K562 (cell line): ENCODE measurements around the gene EPHB1. TPM values are rescaled to one million over a fixed set of nuclear protein-coding genes. Genes with fewer than 3 reads are reported as not detected.

ENCODE experiments used
- GTF2F1 ChIP-seq: IDR thresholded peaks from 2 replicates; pipeline ENCODE4 v1.6.1; 2011; ENCODE audit warnings: low read depth, low read length, improper control_type of control experiment
- PHF21A ChIP-seq: fragments of 450-650 bp; IDR thresholded peaks from 2 replicates; pipeline ENCODE4 v1.6.1; 2017; ENCODE audit warnings: low read depth, borderline replicate concordance
- RBM25 ChIP-seq: fragments of 200-400 bp; formaldehyde crosslinking; IDR thresholded peaks from 2 replicates; pipeline ENCODE4 v1.6.1; 2018; ENCODE audit warnings: low read length, low read depth, moderate library complexity; ENCODE audit not compliant: severe bottlenecking
- SLC30A9 ChIP-seq: fragments of 250-450 bp; sonication (Bioruptor Pico); IDR thresholded peaks from 2 replicates; pipeline ENCODE4 v1.8.0; 2022; ENCODE audit warnings: mild to moderate bottlenecking, moderate library complexity
- SREBF2 ChIP-seq: sonication (generic); formaldehyde crosslinking; IDR thresholded peaks from 2 replicates; pipeline ENCODE4 v1.4.0; 2020; ENCODE audit warnings: mild to moderate bottlenecking, missing genetic modification reagents
- TEAD4 ChIP-seq, 2 experiments: sonication (generic) in 1 of 2; formaldehyde crosslinking in 1 of 2; IDR thresholded peaks; 2 replicates each; pipeline versions ENCODE4 v1.6.1 to v1.8.0; 2012 to 2022; ENCODE audit warnings: borderline replicate concordance in 1 of 2, inconsistent platforms in 1 of 2, low read length in 1 of 2, mild to moderate bottlenecking in 1 of 2, missing genetic modification reagents in 1 of 2
- THRAP3 ChIP-seq: fragments of 450-650 bp; IDR thresholded peaks from 2 replicates; pipeline ENCODE4 v1.6.1; 2016; ENCODE audit warnings: mild to moderate bottlenecking, inconsistent platforms, borderline replicate concordance
- polyA plus RNA-seq, 8 experiments: library from polyadenylated mRNA; depleted of rRNA in 4 of 8; stranded (reverse) in 5 of 8; unstranded in 3 of 8; fragments of >200 nt; fragmentation: Nextera tagmentation in 2 of 8; fragmentation: Illumina TruSeq in 1 of 8; extraction: Ambion mirVana in 2 of 8; extraction: Trizol in 1 of 8; gene quantifications; 2 replicates each; pipeline versions ENCODE4 v1.2.1 to v1.2.3, GENCODE V29; 2011 to 2014; ENCODE audit warnings: inconsistent platforms in 1 of 8, missing spikeins in 1 of 8
- total RNA-seq, 7 experiments: library from RNA; depleted of rRNA in 6 of 7; stranded (reverse); fragments of >200 nt in 6 of 7; fragmentation: Illumina TruSeq in 2 of 7; extraction: Trizol in 2 of 7; gene quantifications; 2 replicates each; pipeline versions ENCODE4 v1.2.1 to v1.2.3, GENCODE V29; 2011 to 2021; ENCODE audit warnings: low replicate concordance in 1 of 7
- TF ChIP-seq, protein P1 (sequence below): fragments of 450-650 bp; IDR thresholded peaks from 2 replicates; pipeline ENCODE4 v1.7.1; 2018; ENCODE audit warnings: mild to moderate bottlenecking, low read depth; ENCODE audit not compliant: partially characterized antibody
- TF ChIP-seq, protein P2 (sequence below): sonication (generic); formaldehyde crosslinking; IDR thresholded peaks from 2 replicates; pipeline ENCODE4 v1.8.1; 2022; ENCODE audit warnings: missing genetic modification reagents

EPHB1 gene
- total and polyA plus RNA-seq, 9 of the 15 experiments (the other 6 are each of a cell fraction or from before 2014, with no cell fraction given), result 0.29 TPM; not detected in 8

- TF ChIP-seq, protein P1, sequence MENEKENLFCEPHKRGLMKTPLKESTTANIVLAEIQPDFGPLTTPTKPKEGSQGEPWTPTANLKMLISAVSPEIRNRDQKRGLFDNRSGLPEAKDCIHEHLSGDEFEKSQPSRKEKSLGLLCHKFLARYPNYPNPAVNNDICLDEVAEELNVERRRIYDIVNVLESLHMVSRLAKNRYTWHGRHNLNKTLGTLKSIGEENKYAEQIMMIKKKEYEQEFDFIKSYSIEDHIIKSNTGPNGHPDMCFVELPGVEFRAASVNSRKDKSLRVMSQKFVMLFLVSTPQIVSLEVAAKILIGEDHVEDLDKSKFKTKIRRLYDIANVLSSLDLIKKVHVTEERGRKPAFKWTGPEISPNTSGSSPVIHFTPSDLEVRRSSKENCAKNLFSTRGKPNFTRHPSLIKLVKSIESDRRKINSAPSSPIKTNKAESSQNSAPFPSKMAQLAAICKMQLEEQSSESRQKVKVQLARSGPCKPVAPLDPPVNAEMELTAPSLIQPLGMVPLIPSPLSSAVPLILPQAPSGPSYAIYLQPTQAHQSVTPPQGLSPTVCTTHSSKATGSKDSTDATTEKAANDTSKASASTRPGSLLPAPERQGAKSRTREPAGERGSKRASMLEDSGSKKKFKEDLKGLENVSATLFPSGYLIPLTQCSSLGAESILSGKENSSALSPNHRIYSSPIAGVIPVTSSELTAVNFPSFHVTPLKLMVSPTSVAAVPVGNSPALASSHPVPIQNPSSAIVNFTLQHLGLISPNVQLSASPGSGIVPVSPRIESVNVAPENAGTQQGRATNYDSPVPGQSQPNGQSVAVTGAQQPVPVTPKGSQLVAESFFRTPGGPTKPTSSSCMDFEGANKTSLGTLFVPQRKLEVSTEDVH, result no peak
- TF ChIP-seq, protein P2, sequence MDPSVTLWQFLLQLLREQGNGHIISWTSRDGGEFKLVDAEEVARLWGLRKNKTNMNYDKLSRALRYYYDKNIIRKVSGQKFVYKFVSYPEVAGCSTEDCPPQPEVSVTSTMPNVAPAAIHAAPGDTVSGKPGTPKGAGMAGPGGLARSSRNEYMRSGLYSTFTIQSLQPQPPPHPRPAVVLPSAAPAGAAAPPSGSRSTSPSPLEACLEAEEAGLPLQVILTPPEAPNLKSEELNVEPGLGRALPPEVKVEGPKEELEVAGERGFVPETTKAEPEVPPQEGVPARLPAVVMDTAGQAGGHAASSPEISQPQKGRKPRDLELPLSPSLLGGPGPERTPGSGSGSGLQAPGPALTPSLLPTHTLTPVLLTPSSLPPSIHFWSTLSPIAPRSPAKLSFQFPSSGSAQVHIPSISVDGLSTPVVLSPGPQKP, result no peak
- no peak for TF ChIP-seq THRAP3
- TF ChIP-seq SREBF2 (CRISPR knock-in tag), result no peak
- TF ChIP-seq SLC30A9 (CRISPR knock-in tag), result no peak
- TF ChIP-seq PHF21A, result no peak
- TF ChIP-seq RBM25, result no peak
- no peak for TF ChIP-seq TEAD4 (IDR thresholded peaks at IDR 0.05; ENCODE audit: low read length)
- no peak for TF ChIP-seq TEAD4 (CRISPR knock-in tag; IDR thresholded peaks at IDR 0.05; ENCODE audit: borderline replicate concordance)
- no peak for TF ChIP-seq GTF2F1
Measured at GRCh38 chr3:135301670-135302069, 506.6 kb downstream of the EPHB1 start (continued).
